Measurements from ENCODE around the gene CRKL.

GRCh38 chr22:20965888-20966855 lies 49.0 kb downstream of the CRKL start:
- TF ChIP-seq CTCF (conservative IDR thresholded peaks at IDR 0.05; ENCODE audit: low read length) (no peak), EZH2phosphoT487 (IDR thresholded peaks at IDR 0.05; ENCODE audit: borderline replicate concordance) (no peak)

Measured in Loucy (cell line).